Muscle of back (tissue), 11 donors: ENCODE results near the gene PTPN13. TPM values are rescaled to one million over a fixed set of nuclear protein-coding genes. Genes with fewer than 3 reads are reported as not detected.
"Not testable (repeated sequence)": the region's sequence is repeated elsewhere in the genome, so short reads cannot be mapped to it uniquely, and the experiment has no call there.

ENCODE experiments used
- DNase-seq, 3 donors: peaks; one replicate each; pipeline versions ENCODE4 v3.0.0 to v3.0.0-alpha.2; 2013
- polyA plus RNA-seq, 10 donors: library from polyadenylated mRNA; unstranded; fragments of 120-200 nt; gene quantifications; one replicate each; pipeline ENCODE4 v1.2.1, GENCODE V29; 2013; ENCODE audit not compliant: insufficient read length in 10 of 10

PTPN13 gene
- polyA plus RNA-seq, 10 donors: 5.3 to 23.2 (median 5.7) TPM

DNA sequence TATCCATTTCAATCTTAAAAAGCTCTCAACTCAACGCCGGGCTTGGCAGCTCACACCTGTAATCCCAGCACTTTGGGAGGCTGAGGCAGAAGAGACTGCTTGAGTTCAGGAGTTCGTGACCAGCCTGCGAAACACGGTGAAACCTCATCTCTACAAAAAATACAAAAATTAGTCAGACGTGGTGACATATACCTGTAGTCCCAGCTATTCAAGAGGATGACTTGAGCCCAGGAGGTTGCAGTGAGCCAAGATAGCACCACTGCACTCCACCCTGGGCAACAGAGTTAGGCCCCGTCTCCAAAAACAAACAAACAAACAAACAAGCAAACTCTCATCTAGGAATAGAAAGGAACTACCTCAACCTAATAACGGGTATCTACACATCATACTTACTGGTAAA lies 50.8 kb downstream of the PTPN13 start:
- no peak for DNase-seq

DNA sequence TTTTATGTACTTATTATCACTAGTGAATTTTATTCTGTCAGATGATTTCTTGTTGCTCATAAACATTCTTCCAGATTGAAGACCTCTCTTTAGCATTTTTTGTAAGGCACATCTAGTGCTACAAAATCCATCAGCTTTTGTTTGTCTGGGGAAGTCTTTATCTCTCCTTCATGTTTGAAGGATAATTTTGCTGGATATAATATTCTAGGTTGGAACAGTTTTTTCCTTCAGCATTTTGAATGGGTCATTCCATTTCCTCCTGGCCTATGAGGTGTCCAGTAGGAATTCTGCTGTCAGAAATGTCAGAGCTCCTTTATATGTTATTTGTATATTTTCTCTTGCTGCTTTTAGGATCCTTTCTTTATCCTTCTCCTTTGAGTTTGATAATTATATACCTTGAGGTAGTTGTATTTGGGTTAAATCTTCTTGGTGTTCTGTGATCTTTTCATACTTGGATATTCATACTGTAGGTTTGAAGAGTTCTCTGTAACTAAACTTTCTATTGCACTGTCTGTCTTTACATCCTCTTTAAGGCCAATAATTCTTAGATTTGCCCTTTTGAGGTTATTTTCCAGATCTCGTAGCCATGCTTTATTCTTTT lies 58.3 kb downstream of the PTPN13 start:
- no peak for DNase-seq

- no peak for DNase-seq
Observed at GRCh38 chr4:86653237-86653865, 59.2 kb downstream of the PTPN13 start.

GRCh38 chr4:86656781-86657180 lies 62.7 kb downstream of the PTPN13 start:
- DNase-seq: not testable (repeated sequence)

GRCh38 chr4:86657382-86657781 lies 63.3 kb downstream of the PTPN13 start:
- DNase-seq: no peak

- DNase-seq: no peak
Observed at GRCh38 chr4:86657910-86658309, 63.8 kb downstream of the PTPN13 start.

GRCh38 chr4:86660401-86660800 lies 66.3 kb downstream of the PTPN13 start:
- no peak for DNase-seq

- no peak for DNase-seq
Observed at GRCh38 chr4:86661006-86661405, 66.9 kb downstream of the PTPN13 start.

GRCh38 chr4:86661418-86661817 lies 67.3 kb downstream of the PTPN13 start:
- DNase-seq: no peak

DNA sequence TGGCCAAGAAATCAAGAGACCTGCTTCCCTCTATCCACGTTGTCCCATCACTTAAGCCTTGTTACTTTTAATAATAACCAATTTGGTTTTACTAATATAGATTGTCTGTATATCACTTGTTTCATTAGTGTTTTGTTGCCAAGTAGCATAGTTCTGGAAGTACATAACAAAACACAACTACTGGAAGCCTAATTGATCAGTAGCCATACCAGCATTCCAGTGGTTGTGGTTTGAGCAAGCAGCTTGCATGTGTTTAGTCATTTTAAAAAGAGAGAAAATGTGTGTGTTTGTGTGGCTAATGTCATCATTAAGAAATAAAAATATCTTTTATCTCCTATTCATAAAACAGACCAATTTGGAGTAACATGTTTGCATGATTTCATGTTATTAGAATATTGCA lies 70.8 kb downstream of the PTPN13 start:
- peak in 1 of 3 donors; percentile 46 for DNase-seq

- DNase-seq: no peak
Observed at GRCh38 chr4:86670298-86670697, 76.2 kb downstream of the PTPN13 start.

- peak in 1 of 3 donors; percentile 37 for DNase-seq
Observed at GRCh38 chr4:86670756-86671155, 76.6 kb downstream of the PTPN13 start.

GRCh38 chr4:86675548-86675947 lies 81.4 kb downstream of the PTPN13 start:
- no peak for DNase-seq

DNA sequence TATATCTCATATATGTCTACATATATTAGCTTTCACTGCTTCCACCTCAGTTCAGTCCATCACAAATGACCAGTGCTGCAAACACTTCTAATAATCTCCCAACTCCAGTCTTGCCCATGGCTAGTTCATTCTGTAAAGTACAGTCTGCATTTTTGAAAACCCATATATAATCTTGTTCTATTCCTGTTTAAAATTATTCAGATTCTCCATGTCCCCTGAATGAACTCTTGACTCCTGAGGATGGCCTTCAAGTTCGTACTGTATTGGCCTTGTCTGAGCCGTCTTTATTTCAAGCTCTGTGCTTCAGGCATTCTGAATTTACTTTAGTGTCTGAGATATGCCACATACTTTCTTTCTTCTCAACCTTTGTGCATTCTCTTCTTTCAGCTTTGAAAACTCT lies 84.7 kb downstream of the PTPN13 start:
- DNase-seq: no peak

DNA sequence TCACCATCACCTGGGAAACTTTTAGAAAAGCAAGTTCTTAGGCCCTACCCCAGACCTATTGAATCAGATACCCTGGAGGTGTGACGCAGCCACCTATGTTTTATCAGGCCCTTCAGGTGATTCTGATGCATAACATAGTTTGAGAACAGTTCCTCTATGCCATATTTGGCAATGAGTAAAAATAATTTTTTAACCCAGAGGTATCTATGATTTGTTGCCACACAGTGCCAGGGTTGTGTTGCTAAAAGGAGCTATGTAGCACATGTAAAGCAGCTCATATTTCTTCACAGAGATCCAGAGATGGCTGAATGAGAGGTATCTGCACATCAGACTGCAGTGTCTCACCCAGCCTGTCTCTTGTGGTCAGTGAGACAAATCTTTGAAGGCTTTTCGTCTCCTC lies 85.3 kb downstream of the PTPN13 start:
- no peak for DNase-seq

DNA sequence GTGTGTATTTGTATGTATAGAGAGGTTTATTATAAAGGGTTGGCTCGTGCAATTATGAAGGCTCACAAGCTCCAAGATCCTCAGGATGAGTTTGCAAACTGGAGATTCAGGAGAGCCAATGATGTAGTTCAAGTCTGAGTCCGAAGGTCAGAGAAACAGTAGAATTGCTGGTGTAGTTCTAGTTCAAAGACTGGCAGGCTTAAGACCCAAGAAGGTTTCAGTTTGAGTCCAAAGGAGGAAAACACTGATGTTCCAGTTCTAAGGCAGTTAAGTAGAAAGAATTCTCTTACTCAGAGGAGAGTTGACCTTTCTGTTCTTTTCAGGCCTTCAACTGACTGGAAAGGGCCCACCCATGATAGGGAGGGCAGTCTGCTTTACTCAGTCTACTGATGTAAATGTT lies 89.1 kb downstream of the PTPN13 start:
- DNase-seq: no peak

DNA sequence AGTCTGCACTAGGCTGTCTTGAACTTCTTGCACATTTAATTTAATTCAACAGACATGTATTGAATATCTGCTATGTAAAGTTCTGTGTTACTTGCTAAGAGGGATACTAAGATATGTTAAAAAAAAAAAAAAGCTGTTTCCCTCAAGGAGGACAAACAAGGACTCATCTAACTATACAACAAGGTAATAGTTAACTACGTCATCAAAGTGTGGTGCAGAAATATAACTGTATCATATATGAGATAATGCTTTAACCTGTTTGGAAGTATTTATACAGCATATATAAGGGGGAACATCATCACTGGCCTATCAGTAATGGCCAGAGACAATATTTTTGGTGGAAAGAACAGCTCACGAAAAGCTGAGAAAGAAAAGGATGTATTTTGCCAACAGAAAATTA lies 89.9 kb downstream of the PTPN13 start:
- DNase-seq: no peak

DNA sequence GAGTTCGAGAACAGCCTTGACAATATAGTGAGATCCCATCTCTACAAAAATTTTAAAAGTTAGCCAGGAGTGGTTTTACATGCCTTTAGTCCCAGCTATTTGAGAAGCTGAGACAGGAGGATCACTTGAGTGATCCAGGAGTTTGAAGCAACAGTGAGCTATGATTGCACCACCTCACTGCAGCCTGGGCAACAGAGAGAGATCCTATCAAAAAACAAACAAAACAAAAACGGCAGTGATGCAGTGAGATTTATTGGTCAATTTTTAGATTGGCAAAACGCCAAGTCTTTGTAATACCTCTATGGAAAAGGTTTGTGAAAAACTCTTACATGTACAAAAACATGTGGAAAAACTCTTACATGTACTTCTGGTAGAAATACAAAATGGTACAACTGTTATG lies 91.3 kb downstream of the PTPN13 start:
- DNase-seq: peak in 1 of 3 donors; percentile 11

- DNase-seq: no peak
Observed at GRCh38 chr4:86686741-86687140, 92.6 kb downstream of the PTPN13 start.

GRCh38 chr4:86688026-86688425 lies 93.9 kb downstream of the PTPN13 start:
- no peak for DNase-seq

DNA sequence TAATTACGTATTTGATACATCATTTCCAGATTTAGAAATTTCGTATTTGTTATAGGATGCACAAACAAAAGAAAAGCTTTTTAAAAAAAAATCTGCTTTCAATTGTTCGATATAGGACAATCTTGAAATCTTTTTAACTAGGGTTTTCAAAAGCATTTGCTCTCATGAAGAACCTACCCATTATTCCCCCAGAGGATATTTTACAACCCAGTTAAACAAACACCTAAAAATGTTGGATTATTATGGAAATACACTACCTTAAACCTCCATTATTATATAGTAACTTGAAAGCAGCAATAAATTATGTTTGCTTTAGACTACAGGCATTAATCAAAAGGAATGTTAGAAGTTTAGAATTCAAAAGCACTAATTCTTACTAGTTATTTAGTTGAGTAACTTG lies 110.5 kb downstream of the PTPN13 start:
- DNase-seq: no peak

- peak in 1 of 3 donors; percentile 19 for DNase-seq
Observed at GRCh38 chr4:86706923-86707597, 112.9 kb downstream of the PTPN13 start.

- DNase-seq: no peak
Observed at GRCh38 chr4:86717651-86718050, 123.5 kb downstream of the PTPN13 start.
